ENCODE measurements around the gene FAM20A. TPM values are rescaled to one million over a fixed set of nuclear protein-coding genes. Genes with fewer than 3 reads are reported as not detected.

Gene FAM20A
- total and polyA plus RNA-seq, 2 of the 8 experiments (the other 6 are each of a cell fraction or from before 2014, with no cell fraction given), result 3.6 to 11.9 TPM

DNA sequence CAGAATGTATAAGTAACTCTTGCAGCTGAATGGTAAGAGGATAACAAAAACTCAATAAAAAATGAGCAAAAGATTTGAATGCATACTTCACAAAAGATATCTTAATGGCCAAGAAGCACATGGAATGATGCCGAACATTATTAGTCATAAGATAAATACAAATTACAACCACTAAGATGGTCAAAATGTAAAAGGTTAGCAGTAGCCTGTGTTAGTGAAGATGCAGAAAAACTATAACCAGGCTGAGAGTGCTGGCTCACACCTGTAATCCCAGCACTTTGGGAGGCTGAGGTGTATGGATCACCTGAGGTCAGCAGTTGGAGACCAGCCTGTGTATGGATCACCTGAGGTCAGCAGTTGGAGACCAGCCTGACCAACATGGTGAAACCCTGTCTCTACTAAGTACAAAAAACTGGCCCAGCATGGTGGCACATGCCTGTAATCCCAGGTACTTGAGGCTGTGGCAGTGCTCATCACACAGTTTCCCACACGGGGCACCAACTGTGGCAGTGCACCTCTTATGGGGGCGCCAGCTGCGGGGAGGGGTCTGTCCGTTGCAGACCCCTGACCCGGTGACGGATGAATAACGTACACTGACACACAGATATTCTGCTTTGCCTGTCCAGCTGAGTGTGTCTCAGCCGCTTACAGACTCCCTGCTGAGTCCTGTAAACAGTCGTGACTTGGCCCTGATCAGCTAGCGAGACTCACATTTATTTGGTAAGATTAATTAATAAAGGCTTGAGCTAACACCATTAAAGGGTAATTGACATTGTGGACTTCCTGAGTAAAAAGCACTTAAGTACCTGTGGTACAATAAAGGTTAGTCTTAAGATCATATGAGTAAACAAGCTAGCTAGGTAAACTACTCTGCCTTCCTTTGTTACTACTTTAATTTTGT lies 45.7 kb upstream of the FAM20A start:
- Histone ChIP-seq H2BK15ac (ENCODE audit: low read length) (no peak overlapping the region), H2BK5ac (ENCODE audit: low read depth, low read length) (no peak overlapping the region), H2AK5ac (ENCODE audit: low read depth, low read length) (no peak overlapping the region), H3K4me1 (replicated peaks in 1 of 4; ENCODE audit: control insufficient read depth in 3 of 4, insufficient read depth in 4 of 4, low read length in 3 of 4) (peaks cover 0 to under 1% (median 0%) of the 10 kb centered on the region in 4 experiments; a peak in 1 of 7 replicates), H2AFZ (ENCODE audit: low read length) (no peak overlapping the region), H3K9ac (replicated peaks in 1 of 4; ENCODE audit: extremely low read depth in 1 of 4, low read depth in 3 of 4, low read length in 3 of 4) (no peak overlapping the region; a peak in 1 of 7 replicates), H4K20me1 (replicated peaks in 1 of 2; ENCODE audit: control insufficient read depth in 1 of 2, insufficient read depth in 2 of 2, low read length in 2 of 2) (no peaks in the 10 kb centered on the region), H3K79me1 (ENCODE audit: low read depth, low read length) (no peaks in the 10 kb centered on the region), H3K27ac (ENCODE audit: low read depth, low read length) (no peak overlapping the region), H3K79me2 (ENCODE audit: control insufficient read depth in 1 of 2, insufficient read depth in 2 of 2, low read length in 2 of 2) (no peaks in the 10 kb centered on the region), H3K18ac (ENCODE audit: extremely low read depth, low read length) (no peak overlapping the region), H4K8ac (ENCODE audit: extremely low read depth, insufficient read depth, low read length) (no peak overlapping the region), H3K36me3 (ENCODE audit: control insufficient read depth in 2 of 4, insufficient read depth in 4 of 4, low read length in 3 of 4) (no peaks in the 10 kb centered on the region), H3K4me3 (ENCODE audit: extremely low read depth in 1 of 4, insufficient read depth in 2 of 4, low read depth in 3 of 4, low read length in 4 of 4) (no peak overlapping the region), H3K4me2 (ENCODE audit: insufficient read depth in 1 of 2, low read depth in 2 of 2, low read length in 2 of 2) (no peak overlapping the region), H3K27me3 (replicated peaks in 1 of 4; ENCODE audit: control insufficient read depth in 3 of 4, extremely low read depth in 1 of 4, insufficient read depth in 3 of 4, low read length in 3 of 4) (no peaks in the 10 kb centered on the region), H4K5ac (ENCODE audit: insufficient read length, low read depth, low read length) (no peak overlapping the region), H3K9me3 (ENCODE audit: insufficient read depth in 2 of 2, low read depth in 1 of 2, low read length in 1 of 2) (no peaks in the 10 kb centered on the region), H2BK12ac (ENCODE audit: low read depth, low read length) (no peak overlapping the region), H3K23ac (ENCODE audit: insufficient read length) (no peak overlapping the region), H2BK20ac (ENCODE audit: low read length) (no peak overlapping the region), H3K23me2 (ENCODE audit: low read depth, low read length) (no peaks in the 10 kb centered on the region), H2BK120ac (replicated peaks; ENCODE audit: low read depth, low read length) (no peak overlapping the region), H4K91ac (replicated peaks; ENCODE audit: insufficient read length, low read length) (no peak overlapping the region), H3K56ac (replicated peaks; ENCODE audit: insufficient read length, low read depth, low read length) (no peak overlapping the region), H3K4ac (replicated peaks; ENCODE audit: insufficient read length, low read depth, low read length) (no peak overlapping the region), H3K14ac (ENCODE audit: insufficient read length) (no peak overlapping the region)
- 87% methylated on average over 11 of the region's 11 CpGs; no CpG with 5 or more reads in 1 of the 2 experiments for WGBS, 2 experiments (ENCODE audit: extremely low coverage in 1 of 2, insufficient coverage in 1 of 2, insufficient read length in 1 of 2, insufficient replicate concordance in 2 of 2, low coverage in 1 of 2, low lambda C conversion rate in 2 of 2, missing lambda C conversion rate in 1 of 2)
- no peak for FAIRE-seq
- ChIA-PET POLR2A (ENCODE audit: partially characterized antibody) (no interaction called here), CTCF (ENCODE audit: partially characterized antibody) (interaction anchor here (1.1 kb wide), 1 partner anchor 9 kb away, joined by 3 read pairs; no protein-coding TSS in a partner anchor)
- no peak for DNase-seq (ENCODE audit: low read depth in 1 of 2, low spot score in 2 of 2)
- no peak for TF ChIP-seq FOSL1 (IDR thresholded peaks at IDR 0.05; ENCODE audit: insufficient read depth, low read depth, low read length)
- no peak for TF ChIP-seq GABPA (IDR thresholded peaks at IDR 0.05; ENCODE audit: borderline replicate concordance, insufficient read depth, low read length)
- no peak for TF ChIP-seq CBX5 (IDR thresholded peaks at IDR 0.05; ENCODE audit: low read depth, low read length)
- no peak for TF ChIP-seq CEBPB (IDR thresholded peaks at IDR 0.05; ENCODE audit: low read depth, low read length)
- no peak for TF ChIP-seq HDAC6 (IDR thresholded peaks at IDR 0.05; ENCODE audit: low read depth, low read length)
- TF ChIP-seq RXRA (IDR thresholded peaks at IDR 0.05; ENCODE audit: insufficient read depth, low read depth, low read length), result no peak
- TF ChIP-seq ZNF274 (IDR thresholded peaks at IDR 0.05; ENCODE audit: borderline replicate concordance, extremely low read depth, low read length), result no peak
- TF ChIP-seq KDM4A (IDR thresholded peaks at IDR 0.05; ENCODE audit: low read depth, low read length, severe bottlenecking), result no peak
- no peak for TF ChIP-seq KDM1A (IDR thresholded peaks at IDR 0.05; ENCODE audit: borderline replicate concordance, low read length)
- TF ChIP-seq TEAD4 (IDR thresholded peaks at IDR 0.05; ENCODE audit: low read depth, low read length), result no peak
- TF ChIP-seq YY1 (IDR thresholded peaks at IDR 0.05; ENCODE audit: low read depth, low read length), result no peak
